ENCODE data around the gene ZNF536. TPM values are rescaled to one million over a fixed set of nuclear protein-coding genes. Genes with fewer than 3 reads are reported as not detected.

Gene ZNF536
- total and polyA plus RNA-seq, 2 of the 4 experiments (the other 2 are of a cell fraction): not detected

GRCh38 chr19:30448386-30449077 lies 76.3 kb downstream of the ZNF536 start:
- Histone ChIP-seq H4K5ac (ENCODE audit: low read depth, low read length) (no peak overlapping the region), H3K36me3 (ENCODE audit: control insufficient read depth, insufficient read depth, low read length) (no peaks in the 10 kb centered on the region), H4K91ac (ENCODE audit: insufficient read depth, low read depth, low read length) (no peak overlapping the region), H3K14ac (replicated peaks; ENCODE audit: low read depth, low read length) (no peak overlapping the region), H4K20me1 (ENCODE audit: insufficient read depth, low read length) (no peaks in the 10 kb centered on the region), H3K9me3 (ENCODE audit: control insufficient read depth, insufficient read depth, low read length) (peaks cover 25% of the 10 kb centered on the region), H3K4ac (ENCODE audit: low read depth, low read length) (no peak overlapping the region), H3K79me1 (ENCODE audit: low read depth in 1 of 2, low read length in 2 of 2) (no peaks in the 10 kb centered on the region), H2BK20ac (ENCODE audit: low read depth, low read length) (no peak overlapping the region), H3K9ac (ENCODE audit: low read depth, low read length) (no peak overlapping the region), H2AFZ (replicated peaks; ENCODE audit: low read length, poor library complexity) (no peak overlapping the region), H2AK5ac (ENCODE audit: low read depth, low read length) (no peak overlapping the region), H2BK5ac (ENCODE audit: low read depth, low read length, poor library complexity, severe bottlenecking) (no peak overlapping the region), H2BK120ac (ENCODE audit: low read depth, low read length) (no peak overlapping the region), H3K4me3 (ENCODE audit: insufficient read depth, low read depth, low read length) (no peak overlapping the region), H3K18ac (ENCODE audit: low read depth, low read length) (no peak overlapping the region), H3K27ac (ENCODE audit: insufficient read depth, low read length) (no peak overlapping the region), H4K8ac (ENCODE audit: low read depth in 2 of 2, low read length in 2 of 2) (no peak overlapping the region), H2AK9ac (replicated peaks; ENCODE audit: low read depth, low read length, poor library complexity) (no peak overlapping the region), H3K4me2 (ENCODE audit: low read depth, low read length) (no peak overlapping the region), H3K23ac (ENCODE audit: low read depth, low read length) (no peak overlapping the region), H2BK15ac (ENCODE audit: low read depth, low read length) (no peak overlapping the region), H3K56ac (ENCODE audit: extremely low read depth, insufficient read depth, low read length) (no peak overlapping the region), H3K27me3 (ENCODE audit: control insufficient read depth, insufficient read depth, low read length) (no peaks in the 10 kb centered on the region), H3K4me1 (ENCODE audit: control insufficient read depth, insufficient read depth, low read length) (no peaks in the 10 kb centered on the region), H3K9me1 (ENCODE audit: insufficient read depth, low read length) (no peaks in the 10 kb centered on the region)
- WGBS, 2 experiments (ENCODE audit: extremely low coverage in 2 of 2, insufficient read length in 1 of 2): 21% methylated on average over 3 of the region's 9 CpGs; no CpG with 5 or more reads in 1 of the 2 experiments
- dilution Hi-C loops (cut with HindIII; ENCODE audit: low sequenced_read_pairs, unreplicated experiment): no loop called here
- no peak for DNase-seq
- CTCF ChIA-PET: no interaction called here
- TF ChIP-seq BHLHE40 (IDR thresholded peaks at IDR 0.05; ENCODE audit: low read depth, low read length): no peak
- no peak for TF ChIP-seq RCOR1 (IDR thresholded peaks at IDR 0.05; ENCODE audit: insufficient replicate concordance, low read length)
- no peak for TF ChIP-seq CTCF (conservative IDR thresholded peaks at IDR 0.05; ENCODE audit: low read depth, low read length)
- TF ChIP-seq USF2 (IDR thresholded peaks at IDR 0.05; ENCODE audit: low read depth, low read length): no peak
- no peak for TF ChIP-seq RFX5 (IDR thresholded peaks at IDR 0.05; ENCODE audit: low read depth, low read length)
- no peak for TF ChIP-seq MXI1 (IDR thresholded peaks at IDR 0.05; ENCODE audit: borderline replicate concordance, low read depth, low read length)
- no peak for TF ChIP-seq POLR2A (IDR thresholded peaks at IDR 0.05; ENCODE audit: low read depth, low read length)
- no peak for TF ChIP-seq MAZ (IDR thresholded peaks at IDR 0.05; ENCODE audit: borderline replicate concordance, low read depth, low read length)
- no peak for TF ChIP-seq RAD21 (IDR thresholded peaks at IDR 0.05; ENCODE audit: low read length)
- TF ChIP-seq SMC3 (IDR thresholded peaks at IDR 0.05; ENCODE audit: low read depth, low read length): no peak
- TF ChIP-seq CHD1 (IDR thresholded peaks at IDR 0.05; ENCODE audit: low read depth, low read length): no peak
- no peak for TF ChIP-seq ELK1 (IDR thresholded peaks at IDR 0.05; ENCODE audit: borderline replicate concordance, low read depth, low read length)
- TF ChIP-seq MAFK (IDR thresholded peaks at IDR 0.05; ENCODE audit: low read depth, low read length): no peak
- no peak for TF ChIP-seq NFE2L2 (IDR thresholded peaks at IDR 0.05; ENCODE audit: low read depth, low read length)
- no peak for TF ChIP-seq CEBPB (IDR thresholded peaks at IDR 0.05; ENCODE audit: low read depth, low read length)
- TF ChIP-seq FOS (IDR thresholded peaks at IDR 0.05; ENCODE audit: low read depth, low read length): no peak
- ATAC-seq (ENCODE audit: low read depth): no peak
- intact Hi-C loops (cut with micrococcal nuclease): no loop called here
- POLR2A ChIA-PET (ENCODE audit: unreplicated experiment): no interaction called here
- in situ Hi-C loops (cut with MboI; ENCODE audit: low sequenced_read_pairs): no loop called here
- BruUV-seq (replicated peaks): no TSS peak

Data from IMR-90 (cell line).